GM19328 (cell line): ENCODE data around the gene DKK2.
A peak's percentile ranks its signal among the peaks of the same experiment; 100 is the strongest.
"Not testable (repeated sequence)": the region's sequence is repeated elsewhere in the genome, so short reads cannot be mapped to it uniquely, and the experiment has no call there.

Experiments used
- ATAC-seq: cut with Tn5 transposase; IDR thresholded peaks from one replicate; pipeline ENCODE4 v1.9.1; 2021; ENCODE audit warnings: mild to moderate bottlenecking, moderate library complexity; ENCODE audit not compliant: unreplicated experiment

Gene DKK2

DNA sequence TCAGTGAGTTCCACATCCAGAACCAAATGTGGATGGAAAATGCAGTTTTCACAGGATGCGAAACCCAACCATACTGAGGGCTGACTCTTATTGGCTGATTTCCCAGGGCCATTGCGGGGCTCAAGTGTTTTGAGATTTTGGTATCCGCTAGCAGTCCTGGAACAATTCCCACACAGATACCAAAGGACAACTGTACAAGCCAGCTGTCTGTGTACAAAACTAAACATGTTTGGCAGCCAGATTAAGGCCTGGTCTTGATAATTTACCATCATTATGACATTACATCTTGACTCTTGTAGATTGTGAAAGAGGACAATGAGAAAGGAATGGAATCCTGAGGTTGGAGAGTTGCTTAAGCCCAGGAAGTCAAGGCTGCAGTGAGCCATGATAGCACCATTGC, 121.9 kb downstream of the DKK2 start:
- no peak for ATAC-seq

DNA sequence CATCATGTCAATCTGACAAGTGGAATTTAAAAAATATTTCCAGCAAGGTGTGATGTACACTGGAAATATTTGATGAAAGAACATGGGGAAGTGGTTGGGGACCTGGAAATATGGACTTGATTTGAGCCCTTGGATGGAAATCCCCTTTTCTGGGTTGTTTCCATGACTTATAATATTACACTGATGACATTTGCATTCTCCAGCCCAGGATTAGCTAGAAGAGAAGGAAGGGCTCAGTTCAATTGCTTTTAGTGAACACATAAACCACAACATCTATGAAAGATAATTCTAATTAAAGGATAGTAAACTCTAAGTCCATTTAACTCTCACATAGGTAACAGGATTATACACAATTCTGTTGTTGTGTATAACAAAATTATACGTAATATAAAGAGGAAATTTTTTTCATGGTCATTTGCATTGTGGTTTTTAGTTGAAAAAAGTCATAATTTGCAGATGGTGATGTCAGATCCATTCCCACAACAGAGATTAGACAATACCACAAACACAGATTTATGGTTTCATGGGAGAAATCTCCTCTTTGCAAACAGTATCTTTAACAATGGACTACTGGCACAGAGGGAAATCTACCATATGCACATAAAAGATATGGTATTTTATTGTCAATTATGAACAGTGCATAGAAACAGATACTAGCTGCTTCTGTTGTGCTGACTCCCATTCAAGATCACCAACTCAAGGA, 126.5 kb downstream of the DKK2 start:
- no peak for ATAC-seq

DNA sequence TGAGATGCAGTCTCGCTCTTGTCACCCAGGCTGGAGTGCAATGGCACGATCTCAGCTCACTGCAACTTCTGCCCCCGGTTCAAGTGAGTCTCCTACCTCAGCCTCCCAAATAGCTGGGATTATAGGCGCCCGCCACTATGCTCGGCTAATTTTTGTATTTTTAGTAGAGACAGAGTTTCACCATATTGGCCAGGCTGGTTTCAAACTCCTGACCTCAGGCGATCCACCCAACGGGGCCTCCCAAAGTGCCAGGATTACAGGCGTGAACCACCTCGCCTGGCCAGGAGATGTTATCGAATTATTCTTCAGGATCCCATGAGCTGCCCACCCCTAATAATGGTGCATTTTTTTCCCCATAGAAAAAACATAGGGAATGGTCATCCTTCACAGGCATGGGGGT, 128.1 kb downstream of the DKK2 start:
- not testable (repeated sequence) for ATAC-seq

DNA sequence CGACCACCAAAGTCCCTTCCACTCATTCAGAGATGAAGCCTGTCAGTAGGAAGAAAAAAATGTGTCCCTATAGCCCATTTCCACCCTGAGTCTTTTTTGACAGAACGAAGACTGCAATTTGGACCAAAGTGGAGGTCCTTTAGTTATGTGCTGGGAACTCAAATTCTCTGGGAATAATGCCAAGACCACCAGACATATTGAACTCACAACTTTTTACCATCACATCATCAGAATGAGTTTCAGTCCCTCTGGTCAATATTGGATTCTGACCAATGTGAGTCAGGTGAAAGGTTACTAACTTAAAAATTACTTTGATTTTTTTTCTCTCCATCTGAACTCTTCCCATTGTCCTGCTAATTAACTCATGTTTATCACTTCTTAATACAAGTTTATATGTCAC, 128.9 kb downstream of the DKK2 start:
- no peak for ATAC-seq

DNA sequence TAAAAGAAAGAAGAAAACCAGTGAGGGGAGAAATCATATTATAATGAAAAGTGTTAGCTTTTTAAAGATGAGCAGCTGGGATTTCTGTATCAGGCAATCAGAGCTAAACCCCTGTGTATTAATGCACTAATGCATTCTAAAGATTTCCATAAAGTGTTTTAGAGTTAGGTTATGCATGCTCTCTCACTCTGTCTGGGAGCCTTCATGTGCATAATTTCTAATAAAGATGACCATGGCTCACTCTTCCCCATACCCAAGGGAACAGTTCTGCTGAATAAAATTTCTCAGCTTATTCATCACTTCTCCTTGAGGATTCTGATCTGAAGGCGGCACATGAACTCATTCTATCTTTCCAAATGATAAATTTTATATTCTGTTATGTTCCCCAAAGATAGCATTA, 129.4 kb downstream of the DKK2 start:
- no peak for ATAC-seq

DNA sequence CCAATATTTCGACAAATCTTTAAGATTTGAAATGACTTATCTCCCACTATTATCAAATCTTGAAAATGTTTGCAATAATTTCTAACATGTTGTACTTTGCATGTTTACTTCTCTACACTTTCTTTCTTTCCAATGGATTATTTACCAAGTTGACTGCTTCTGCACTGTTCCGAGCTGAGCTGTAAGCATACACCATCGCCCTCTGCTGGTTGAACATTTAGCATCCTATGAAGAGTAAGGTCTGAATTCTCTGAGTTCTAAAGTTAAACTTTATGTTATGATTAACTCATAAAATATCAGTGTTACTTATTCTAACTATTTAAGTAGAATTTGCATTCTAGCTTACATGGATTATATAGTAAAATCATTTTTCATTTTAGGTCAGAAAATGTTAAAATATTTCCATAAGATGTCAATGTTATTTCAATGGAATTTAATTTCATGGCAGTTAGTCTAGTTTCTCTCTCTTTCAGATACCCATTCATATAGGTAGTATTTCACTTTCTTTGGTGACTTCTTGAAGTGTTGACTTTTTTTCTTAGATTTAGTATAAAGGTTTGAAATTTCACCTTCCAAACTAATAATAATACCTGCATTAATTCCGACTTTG, 137.4 kb downstream of the DKK2 start:
- ATAC-seq, result peak; percentile 65

DNA sequence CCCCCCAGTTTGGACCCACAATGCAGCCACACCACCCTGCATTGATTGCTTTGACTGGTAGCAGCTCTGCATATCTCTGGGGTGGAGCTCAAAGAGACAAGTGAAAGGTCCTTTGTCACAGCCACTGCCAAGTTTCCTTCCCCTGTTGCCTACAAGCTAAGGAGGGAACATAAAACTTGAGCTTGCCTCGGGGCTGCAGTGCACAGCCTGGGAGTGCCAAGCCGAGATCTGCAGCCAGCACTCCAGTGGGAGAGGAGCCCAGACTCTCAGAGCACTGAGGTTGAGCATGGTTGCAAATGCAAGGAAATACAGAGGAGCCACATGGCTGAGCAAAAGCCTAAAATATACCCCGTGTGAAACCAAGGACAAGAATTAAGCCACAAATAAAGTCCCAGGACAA, 142.2 kb downstream of the DKK2 start:
- no peak for ATAC-seq

DNA sequence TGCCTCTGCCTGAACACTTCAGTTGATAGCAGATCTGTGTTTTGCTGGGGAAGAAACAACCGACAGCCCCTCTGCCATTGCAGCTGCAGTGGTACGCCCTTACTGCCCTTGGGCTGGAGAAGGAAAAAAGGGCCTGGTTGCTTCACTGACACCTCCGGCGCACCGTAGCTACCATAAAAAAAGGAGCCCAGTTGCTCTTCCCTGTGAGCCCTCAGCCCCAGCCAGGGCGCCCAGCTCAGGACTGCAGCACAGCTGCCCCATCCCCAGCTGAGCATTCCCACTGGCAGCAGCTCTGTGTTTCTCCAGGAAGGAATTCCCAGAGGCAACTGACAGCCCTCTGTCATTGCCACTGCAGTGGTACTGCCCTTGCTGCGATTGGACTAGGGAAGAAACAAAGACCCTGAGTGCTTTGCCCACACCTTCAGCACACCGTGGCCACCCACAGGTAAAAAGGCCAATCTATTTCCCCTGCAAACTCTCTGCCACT, 142.7 kb downstream of the DKK2 start:
- no peak for ATAC-seq

DNA sequence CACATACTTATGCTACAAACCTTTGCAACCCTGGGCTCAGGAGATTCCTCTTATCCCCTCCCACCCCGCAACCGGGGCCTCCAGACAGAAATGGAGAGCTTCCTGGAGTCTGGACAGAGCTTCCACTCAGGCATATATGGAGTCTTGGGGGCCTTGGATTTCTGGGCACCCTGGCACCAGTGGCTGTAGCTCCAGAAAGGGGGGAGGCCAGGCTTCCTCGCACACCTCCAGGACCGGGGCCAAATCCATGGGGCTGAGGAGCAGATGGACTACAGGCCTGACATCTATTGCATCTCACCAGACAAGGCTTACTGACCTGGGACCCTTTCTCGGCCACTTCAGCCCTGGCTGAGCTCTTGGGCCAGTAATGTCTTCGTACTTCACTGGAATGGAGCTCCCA, 143.3 kb downstream of the DKK2 start:
- no peak for ATAC-seq

DNA sequence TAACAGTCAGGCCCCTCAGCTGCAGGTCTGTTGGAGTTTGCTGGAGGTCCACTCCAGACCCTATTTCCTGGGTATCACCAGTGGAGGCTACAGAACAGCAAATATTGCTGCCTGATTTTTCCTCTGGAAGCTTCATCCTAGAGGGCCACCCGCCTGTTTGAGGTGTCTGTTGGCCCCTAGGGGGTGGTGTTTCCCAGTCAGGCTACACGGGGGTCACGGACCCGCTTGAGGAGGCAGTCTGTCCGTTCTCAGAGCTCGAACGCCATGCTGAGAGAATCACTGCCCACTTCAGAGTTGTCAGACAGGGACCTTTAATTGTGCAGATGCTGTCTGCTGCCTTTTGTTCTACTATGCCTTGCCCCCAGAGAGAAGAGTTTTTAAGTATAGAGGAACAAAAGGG, 160.8 kb downstream of the DKK2 start:
- no peak for ATAC-seq
